ENCODE measurements around the gene DHRS12. TPM values are rescaled to one million over a fixed set of nuclear protein-coding genes. Genes with fewer than 3 reads are reported as not detected.

DHRS12 gene
- total RNA-seq, 1 donor, result 3.3 TPM

DNA sequence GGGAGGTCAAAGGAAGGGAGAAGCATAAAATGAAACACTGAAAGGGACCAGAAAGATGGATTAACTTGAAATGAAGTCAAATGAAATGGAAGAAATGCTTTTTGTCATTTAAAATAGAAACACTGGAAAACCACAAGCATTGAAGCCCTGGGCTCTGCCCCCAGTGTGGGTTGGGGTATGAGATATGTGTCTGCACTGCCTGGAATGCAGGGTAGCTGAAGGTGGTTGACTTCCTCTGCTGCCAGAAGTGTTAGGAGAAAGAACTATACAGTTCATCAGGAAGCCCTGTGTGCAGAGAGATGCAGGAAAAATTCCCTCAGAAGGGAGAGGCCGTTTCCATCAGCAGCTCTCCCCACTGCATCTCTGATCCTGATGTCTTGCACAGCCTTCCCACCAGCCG lies 69.2 kb downstream of the DHRS12 start:
- DNase-seq (ENCODE audit: insufficient read length, low spot score, missing footprints), result no peak
- H3K36me3 ChIP-seq (ENCODE audit: insufficient read depth, low read length), result peaks cover 8% of the 10 kb centered on the region

DNA sequence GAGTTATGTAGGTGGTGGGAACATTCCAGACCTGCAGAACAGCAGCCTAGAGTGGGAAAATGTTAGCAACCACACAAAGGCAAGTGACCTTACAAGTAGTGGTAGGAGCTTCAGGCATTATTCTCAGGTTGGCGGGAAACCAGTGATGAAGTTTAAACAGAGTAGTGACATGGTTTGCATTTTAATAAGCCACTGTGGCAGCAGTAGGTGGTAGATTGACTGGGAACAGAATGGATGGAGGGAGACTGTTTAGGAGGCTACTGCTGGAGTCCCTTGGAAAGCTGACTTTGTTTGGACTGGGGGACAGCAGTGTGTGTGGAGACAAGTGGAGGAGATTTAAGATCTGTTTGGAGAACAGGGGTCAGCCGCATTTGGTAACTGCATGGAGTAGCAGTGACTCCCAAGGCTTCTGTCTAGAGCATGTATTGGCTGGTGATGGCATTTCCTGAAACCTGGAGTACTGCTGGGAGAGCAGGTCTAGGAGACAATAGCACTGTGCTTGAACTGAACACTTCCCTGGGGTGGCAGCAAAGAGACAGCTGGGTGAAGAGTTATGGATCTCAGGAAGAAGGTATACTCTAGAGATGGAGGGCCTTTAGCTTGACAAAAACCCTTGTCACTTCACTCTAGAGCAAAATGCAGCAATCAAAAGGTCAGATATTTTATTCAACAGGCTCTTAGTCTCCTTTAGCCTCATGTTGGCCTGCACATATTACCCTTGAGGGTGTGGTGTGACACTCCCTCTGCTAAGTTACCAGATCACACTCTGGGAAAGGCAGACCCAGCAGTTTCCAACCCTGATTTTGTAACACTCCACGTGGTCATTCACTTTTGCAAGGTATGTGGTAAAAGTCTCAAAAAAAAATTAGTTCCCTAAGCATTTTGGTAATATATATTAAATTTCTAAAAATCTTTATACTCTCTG lies 70.3 kb downstream of the DHRS12 start:
- Histone ChIP-seq H2AFZ (ENCODE audit: low read length) (no peak overlapping the region), H3K79me2 (ENCODE audit: insufficient read depth, low read length) (peaks cover 33% of the 10 kb centered on the region), H3K4me3 (ENCODE audit: insufficient read depth, low read length) (no peak overlapping the region), H3K27me3 (ENCODE audit: insufficient read depth, low read length) (no peaks in the 10 kb centered on the region), H3K4me2 (ENCODE audit: insufficient read depth, low read length) (no peak overlapping the region), H3K36me3 (ENCODE audit: insufficient read depth, low read length) (peaks cover under 1% of the 10 kb centered on the region), H3K4me1 (ENCODE audit: insufficient read depth, low read length) (peaks cover 43% of the 10 kb centered on the region), H4K20me1 (ENCODE audit: insufficient read depth, low read length) (peaks cover 4% of the 10 kb centered on the region), H3K9me3 (ENCODE audit: low read depth, low read length) (no peaks in the 10 kb centered on the region), H3K27ac (ENCODE audit: low read depth, low read length) (no peak overlapping the region)
- TF ChIP-seq, protein P1, sequence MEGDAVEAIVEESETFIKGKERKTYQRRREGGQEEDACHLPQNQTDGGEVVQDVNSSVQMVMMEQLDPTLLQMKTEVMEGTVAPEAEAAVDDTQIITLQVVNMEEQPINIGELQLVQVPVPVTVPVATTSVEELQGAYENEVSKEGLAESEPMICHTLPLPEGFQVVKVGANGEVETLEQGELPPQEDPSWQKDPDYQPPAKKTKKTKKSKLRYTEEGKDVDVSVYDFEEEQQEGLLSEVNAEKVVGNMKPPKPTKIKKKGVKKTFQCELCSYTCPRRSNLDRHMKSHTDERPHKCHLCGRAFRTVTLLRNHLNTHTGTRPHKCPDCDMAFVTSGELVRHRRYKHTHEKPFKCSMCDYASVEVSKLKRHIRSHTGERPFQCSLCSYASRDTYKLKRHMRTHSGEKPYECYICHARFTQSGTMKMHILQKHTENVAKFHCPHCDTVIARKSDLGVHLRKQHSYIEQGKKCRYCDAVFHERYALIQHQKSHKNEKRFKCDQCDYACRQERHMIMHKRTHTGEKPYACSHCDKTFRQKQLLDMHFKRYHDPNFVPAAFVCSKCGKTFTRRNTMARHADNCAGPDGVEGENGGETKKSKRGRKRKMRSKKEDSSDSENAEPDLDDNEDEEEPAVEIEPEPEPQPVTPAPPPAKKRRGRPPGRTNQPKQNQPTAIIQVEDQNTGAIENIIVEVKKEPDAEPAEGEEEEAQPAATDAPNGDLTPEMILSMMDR (IDR thresholded peaks at IDR 0.05; ENCODE audit: extremely low read depth, low read depth, low read length), result no peak
- DNase-seq (ENCODE audit: insufficient read length, low spot score, missing footprints), result no peak

More for the DNA sequence above, 69.2 kb downstream of the DHRS12 start:
- Histone ChIP-seq H3K9me3 (ENCODE audit: low read depth, low read length) (no peaks in the 10 kb centered on the region), H3K4me3 (ENCODE audit: insufficient read depth, low read length) (no peak overlapping the region), H3K4me2 (ENCODE audit: insufficient read depth, low read length) (no peak overlapping the region), H3K27ac (ENCODE audit: low read depth, low read length) (no peak overlapping the region), H3K79me2 (ENCODE audit: insufficient read depth, low read length) (peaks cover 33% of the 10 kb centered on the region), H2AFZ (ENCODE audit: low read length) (no peak overlapping the region), H3K4me1 (ENCODE audit: insufficient read depth, low read length) (peaks cover 31% of the 10 kb centered on the region), H3K27me3 (ENCODE audit: insufficient read depth, low read length) (no peaks in the 10 kb centered on the region), H4K20me1 (ENCODE audit: insufficient read depth, low read length) (peaks cover 4% of the 10 kb centered on the region)
- TF ChIP-seq, protein P1 (IDR thresholded peaks at IDR 0.05; ENCODE audit: extremely low read depth, low read depth, low read length), result no peak

DNA sequence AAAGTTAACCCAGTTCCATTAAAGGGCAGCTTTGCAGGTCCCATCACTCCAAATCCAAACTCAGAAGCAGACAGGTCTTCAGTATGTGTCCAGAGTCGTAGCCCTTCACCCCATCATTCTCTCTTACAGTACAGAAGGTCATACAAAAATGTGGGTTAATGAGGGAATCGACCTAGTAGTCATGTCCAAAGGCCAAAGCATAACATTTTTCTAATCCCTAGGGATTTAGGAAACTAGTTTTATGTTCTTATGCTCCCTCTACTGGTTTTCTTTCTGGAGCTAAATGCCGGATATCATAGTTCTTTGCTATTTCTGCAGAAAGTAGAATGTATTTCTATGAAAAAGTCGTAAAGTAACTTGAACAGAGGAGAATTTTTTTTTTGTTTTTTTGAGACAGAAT lies 72.2 kb downstream of the DHRS12 start:
- Histone ChIP-seq H3K36me3 (ENCODE audit: insufficient read depth, low read length) (peaks cover 8% of the 10 kb centered on the region), H4K20me1 (ENCODE audit: insufficient read depth, low read length) (peaks cover 4% of the 10 kb centered on the region), H3K27me3 (ENCODE audit: insufficient read depth, low read length) (no peaks in the 10 kb centered on the region), H2AFZ (ENCODE audit: low read length) (no peak overlapping the region), H3K9me3 (ENCODE audit: low read depth, low read length) (no peaks in the 10 kb centered on the region), H3K79me2 (ENCODE audit: insufficient read depth, low read length) (peaks cover 39% of the 10 kb centered on the region), H3K4me1 (ENCODE audit: insufficient read depth, low read length) (peaks cover 61% of the 10 kb centered on the region), H3K4me2 (ENCODE audit: insufficient read depth, low read length) (peak overlapping the region; percentile 43), H3K27ac (ENCODE audit: low read depth, low read length) (peak overlapping the region; percentile 99), H3K4me3 (ENCODE audit: insufficient read depth, low read length) (no peak overlapping the region)
- DNase-seq (ENCODE audit: insufficient read length, low spot score, missing footprints), result peak; percentile 77
- TF ChIP-seq, protein P1 (IDR thresholded peaks at IDR 0.05; ENCODE audit: extremely low read depth, low read depth, low read length), result peak; percentile 70

DNA sequence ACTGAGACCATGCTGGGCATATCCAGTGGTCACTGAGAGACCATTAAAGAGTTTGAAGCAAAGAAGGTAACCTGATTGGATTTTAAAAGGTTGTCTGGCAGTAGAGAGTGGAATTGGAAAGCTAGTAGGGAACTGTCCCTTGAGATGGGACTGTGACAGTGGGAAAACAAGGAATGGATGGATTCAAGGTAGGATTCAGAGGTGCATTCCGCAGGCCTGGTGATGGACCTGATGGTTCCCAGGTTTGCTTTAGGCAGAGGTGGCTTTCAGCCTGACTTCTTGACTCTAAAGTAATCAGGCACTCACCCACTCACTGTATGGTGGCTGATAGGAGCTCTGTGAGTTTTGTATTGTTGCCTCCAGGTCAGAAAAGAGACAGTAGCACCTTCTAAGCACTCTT lies 73.0 kb downstream of the DHRS12 start:
- H4K20me1 ChIP-seq (ENCODE audit: insufficient read depth, low read length), result peaks cover 4% of the 10 kb centered on the region

More for the DNA sequence above, 73.0 kb downstream of the DHRS12 start:
- TF ChIP-seq, protein P1 (IDR thresholded peaks at IDR 0.05; ENCODE audit: extremely low read depth, low read depth, low read length), result no peak
- Histone ChIP-seq H3K9me3 (ENCODE audit: low read depth, low read length) (no peaks in the 10 kb centered on the region), H2AFZ (ENCODE audit: low read length) (no peak overlapping the region), H3K27ac (ENCODE audit: low read depth, low read length) (peak overlapping the region; percentile 99), H3K79me2 (ENCODE audit: insufficient read depth, low read length) (peaks cover 38% of the 10 kb centered on the region), H3K4me2 (ENCODE audit: insufficient read depth, low read length) (peak overlapping the region; percentile 84), H3K27me3 (ENCODE audit: insufficient read depth, low read length) (no peaks in the 10 kb centered on the region), H3K36me3 (ENCODE audit: insufficient read depth, low read length) (peaks cover 9% of the 10 kb centered on the region), H3K4me1 (ENCODE audit: insufficient read depth, low read length) (peaks cover 69% of the 10 kb centered on the region), H3K4me3 (ENCODE audit: insufficient read depth, low read length) (no peak overlapping the region)
- DNase-seq (ENCODE audit: insufficient read length, low spot score, missing footprints), result no peak

All from osteoblast (primary cell).